Right kidney (tissue), 1 donor: Measurements from ENCODE around the gene DLEC1.
A peak's percentile ranks its signal among the peaks of the same experiment; 100 is the strongest.
"Not testable (repeated sequence)": the region's sequence is repeated elsewhere in the genome, so short reads cannot be mapped to it uniquely, and the experiment has no call there.

Experiments
- DNase-seq: peaks from one replicate; pipeline ENCODE4 v3.0.0-alpha.2; 2016

DLEC1 gene

DNA sequence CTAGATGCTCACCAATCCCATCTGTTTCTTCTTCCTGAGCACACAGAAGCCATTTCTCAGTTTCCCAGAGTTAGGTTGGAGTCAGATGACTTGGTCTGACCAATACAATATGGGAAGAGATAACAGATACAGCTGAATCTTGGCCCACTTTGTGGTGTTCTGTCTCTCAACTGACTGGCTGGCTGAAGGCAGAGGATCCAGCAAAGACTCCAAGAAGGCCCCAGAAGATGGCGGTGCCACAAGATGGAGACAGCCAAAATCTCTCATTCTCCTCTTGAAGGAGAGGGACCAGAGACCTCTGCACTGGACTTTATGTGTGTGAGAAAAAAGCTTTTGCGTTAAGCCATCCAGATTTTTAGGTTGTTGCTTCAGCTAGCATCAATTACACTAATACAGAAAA lies 118.1 kb downstream of the DLEC1 start:
- DNase-seq: no peak

DNA sequence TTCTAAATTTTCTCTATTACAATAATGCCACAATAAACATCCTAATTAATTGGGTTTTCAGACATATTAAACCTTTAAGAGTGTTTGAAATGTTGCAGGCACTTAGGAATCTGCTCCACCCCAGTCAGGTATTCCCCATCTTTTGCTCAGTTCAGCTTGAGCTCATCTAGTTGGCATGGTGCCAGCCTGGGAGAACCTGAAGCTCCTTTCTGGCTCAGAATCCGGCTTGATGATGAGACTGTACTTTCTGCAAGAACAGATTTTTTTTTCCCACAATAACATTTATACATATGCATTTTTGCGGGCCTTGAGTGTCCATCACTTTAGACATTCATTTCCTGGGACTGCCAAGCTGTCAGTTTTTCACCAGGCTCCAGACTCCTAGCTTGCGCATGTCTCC lies 118.6 kb downstream of the DLEC1 start:
- no peak for DNase-seq

DNA sequence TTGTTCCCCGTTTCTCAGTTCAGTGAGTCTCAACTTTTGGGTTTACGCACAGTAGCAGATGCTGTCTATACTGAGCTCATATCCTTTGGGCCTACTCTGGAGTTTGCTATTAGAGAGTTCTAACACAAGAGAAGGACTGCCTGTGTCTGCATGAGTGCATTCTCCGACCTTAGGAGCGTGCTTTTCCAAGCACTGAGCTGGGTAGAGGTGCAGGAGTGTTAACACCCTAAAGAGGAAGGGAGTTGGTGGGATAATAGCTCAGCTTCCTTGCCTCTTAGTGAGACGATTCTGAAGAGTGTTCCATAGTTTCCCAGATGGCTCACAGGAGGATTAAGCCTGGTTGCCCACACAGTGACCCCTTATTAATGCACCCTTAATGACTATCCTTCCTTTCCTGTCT lies 119.5 kb downstream of the DLEC1 start:
- DNase-seq: no peak

DNA sequence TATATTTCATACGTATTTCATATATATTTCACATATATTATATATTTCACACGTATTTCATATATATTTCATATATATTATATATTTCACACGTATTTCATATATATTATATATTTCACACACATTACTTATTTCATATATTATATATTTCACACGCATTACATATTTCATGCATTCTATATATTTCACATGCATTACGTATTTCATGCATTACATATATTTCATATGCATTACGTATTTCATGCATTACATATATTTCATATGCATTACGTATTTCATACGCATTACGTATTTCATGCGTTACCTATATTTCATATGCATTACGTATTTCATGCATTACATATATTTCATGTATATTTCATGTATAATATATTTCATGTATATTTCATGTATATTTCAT lies 121.7 kb downstream of the DLEC1 start:
- DNase-seq: not testable (repeated sequence)

DNA sequence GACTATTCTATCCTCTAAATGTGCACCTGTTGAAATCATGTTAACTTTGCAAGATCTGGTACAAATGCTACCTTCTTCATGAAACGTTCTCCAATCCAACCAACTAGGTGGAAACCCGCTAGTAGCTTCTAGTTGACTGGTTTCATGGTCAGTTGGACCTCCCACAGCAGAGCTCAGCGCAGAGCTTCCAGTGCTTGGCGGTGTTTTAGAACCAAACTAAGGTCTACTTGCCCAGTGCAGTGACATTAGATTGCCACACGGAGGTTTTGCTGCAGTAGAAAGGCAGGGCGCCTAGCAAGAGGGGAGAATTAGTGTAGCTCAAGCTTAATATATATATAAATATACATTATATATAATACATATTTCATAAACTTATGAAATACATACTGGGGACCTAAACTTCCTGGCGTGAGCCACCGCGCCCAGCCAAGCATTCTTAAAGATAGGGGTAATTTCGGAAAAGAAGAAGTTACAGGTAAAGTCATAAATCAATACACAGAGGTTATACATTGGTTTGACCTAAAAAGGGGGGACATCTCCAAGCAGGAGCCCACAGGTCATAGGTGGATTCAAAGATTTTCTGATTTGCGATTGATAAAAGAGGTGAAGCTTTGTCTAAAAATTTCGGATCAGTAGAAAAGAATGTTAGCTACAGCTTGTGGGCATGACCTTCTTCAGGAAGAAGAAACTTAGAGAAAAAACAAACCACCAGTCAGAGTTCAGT lies 124.3 kb downstream of the DLEC1 start:
- no peak for DNase-seq

DNA sequence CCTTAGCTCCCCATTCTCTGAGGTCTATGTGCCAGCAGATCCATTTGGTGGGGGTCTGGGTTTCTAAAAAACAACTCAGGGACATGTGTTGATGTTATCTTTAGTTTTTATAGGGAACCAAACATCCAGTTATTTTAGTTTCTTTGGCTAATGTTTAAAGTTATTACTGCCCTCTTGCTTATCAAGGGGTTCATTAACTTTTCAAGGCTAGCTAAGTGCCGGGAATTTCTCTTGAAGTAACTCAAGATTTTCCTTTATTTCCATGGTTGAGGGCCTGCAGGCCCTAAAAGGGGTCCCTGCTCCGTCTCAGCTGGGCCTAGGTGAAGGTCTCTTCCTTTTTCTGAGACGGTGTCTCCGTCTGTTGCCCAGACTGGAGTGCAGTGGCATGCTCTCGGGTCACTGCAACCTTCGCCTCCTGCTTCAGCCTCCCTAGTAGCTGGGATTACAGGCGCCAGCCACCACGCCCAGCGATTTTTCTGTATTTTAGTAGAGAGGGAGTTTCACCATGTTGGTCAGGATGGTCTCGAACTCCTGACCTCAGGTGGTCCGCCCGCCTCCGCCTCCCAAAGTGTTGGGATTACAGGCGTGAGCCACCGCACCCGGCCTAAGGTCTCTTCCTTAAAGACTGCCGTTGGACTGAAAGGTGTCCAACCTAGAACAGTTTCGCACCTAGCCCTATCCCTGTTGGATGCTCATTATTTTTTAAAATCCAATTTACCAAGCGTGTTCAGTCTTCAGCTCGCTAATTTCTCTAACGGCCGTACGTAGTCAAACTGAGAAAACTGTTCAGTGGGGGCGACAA lies 125.0 kb downstream of the DLEC1 start:
- peak; percentile 59 for DNase-seq

DNA sequence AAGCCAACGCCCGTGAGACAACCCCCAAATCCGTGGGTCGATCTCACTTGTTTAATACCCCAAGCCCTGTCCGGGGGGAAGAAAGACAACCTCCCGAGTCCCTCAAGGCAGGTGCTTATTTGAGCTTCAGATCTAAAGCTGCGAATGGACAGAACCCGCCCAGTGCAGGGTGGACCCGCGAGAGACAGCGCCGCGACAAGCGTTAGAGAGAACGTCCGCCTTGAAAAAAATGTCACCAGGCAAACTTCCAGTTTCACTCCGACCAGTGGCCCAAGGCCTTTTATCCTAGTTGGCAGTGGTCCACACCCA lies 125.6 kb downstream of the DLEC1 start:
- peak; percentile 93 for DNase-seq

DNA sequence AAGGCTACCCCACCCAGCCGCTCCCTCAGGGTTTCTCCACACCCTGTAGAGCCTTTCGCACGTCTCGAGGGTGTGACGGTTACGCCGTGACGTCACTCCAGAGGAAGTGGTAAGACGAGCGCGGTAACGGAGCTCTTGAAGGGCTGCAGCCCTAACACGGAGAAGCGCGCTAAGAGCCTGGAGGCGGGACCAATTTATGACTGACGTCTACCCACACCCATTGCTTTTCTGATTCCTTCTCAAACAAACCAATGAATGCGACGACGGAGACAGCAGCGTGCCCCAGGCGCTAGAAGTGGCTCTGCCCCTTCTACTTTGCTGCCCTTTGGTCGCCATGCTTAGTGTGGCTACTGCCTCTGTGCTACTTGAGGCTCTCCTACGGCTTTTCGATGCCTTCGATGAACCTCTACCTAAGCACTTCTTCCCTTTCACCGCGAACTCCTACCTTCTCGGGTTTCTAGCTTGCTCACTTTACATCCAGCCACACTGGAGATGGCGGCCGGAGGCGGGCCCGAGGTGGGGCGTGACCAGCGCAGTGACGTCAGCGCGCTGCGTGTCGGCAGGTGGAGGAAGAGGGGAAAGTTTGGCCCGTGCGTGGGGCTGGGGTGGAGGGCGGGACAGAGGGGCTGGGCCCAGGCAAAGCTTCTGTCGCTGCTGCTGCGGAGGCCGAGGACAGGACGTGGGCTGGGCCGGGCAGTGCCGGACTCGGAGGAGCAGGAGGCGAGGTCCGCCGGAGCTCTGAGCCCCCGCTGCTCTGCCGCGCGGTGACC lies 126.1 kb downstream of the DLEC1 start, which contains the start of gene OXSR1:
Gene OXSR1, plus strand, starts transcription at position 586 of the 770 bp plus-strand sequence. CDS start 340 bp downstream, outside the sequence.
- DNase-seq: peak; percentile 99

DNA sequence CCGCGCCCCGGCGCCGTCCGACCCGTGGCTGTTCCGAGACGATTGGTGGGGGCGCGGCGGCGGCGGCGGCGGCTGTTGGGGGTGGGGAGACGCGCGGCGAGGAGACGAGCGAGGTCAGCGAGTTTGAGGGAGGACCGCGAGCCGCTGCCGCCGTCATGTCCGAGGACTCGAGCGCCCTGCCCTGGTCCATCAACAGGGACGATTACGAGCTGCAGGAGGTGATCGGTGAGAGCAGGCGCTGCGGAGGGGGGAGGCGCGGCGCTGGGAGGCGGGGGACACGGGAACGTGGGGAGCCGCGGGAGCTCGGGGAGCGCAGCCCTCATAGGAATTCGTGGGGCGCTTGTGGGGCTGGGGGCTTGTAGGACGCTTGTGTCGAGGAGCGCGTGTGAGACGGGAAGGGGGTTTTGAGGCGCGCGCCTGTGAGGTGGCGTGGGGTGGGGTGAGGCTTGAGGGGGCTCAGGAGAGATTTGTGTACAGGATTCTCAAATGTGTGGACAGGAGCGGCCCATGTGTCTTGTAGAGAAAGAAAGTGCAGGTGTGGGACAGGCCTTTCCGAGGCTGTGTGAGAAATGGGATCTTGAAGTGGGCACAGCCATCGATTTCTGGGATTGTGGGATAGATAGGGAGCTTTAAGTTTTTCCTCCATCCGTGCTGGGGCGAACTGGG lies 126.8 kb downstream of the DLEC1 start:
- peak; percentile 60 for DNase-seq

DNA sequence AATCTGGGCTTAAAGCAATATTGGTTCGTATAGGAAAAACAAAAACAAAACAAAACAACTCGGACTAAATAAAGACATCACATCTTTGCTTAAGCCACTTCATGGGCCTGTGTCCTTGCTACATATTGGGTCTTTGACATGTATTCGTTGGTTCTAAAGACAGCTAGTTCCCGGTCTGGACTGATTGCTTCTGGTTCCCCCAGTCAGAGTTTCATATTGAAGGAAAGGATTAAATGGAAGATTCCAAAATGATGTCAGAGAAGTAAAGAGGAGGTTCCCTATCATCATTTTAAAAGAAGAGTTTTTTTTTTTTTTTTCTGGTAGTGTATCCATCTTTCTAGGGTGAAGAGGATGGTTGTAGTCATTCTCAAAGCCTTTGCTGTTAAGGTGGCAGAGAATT lies 128.6 kb downstream of the DLEC1 start:
- no peak for DNase-seq

DNA sequence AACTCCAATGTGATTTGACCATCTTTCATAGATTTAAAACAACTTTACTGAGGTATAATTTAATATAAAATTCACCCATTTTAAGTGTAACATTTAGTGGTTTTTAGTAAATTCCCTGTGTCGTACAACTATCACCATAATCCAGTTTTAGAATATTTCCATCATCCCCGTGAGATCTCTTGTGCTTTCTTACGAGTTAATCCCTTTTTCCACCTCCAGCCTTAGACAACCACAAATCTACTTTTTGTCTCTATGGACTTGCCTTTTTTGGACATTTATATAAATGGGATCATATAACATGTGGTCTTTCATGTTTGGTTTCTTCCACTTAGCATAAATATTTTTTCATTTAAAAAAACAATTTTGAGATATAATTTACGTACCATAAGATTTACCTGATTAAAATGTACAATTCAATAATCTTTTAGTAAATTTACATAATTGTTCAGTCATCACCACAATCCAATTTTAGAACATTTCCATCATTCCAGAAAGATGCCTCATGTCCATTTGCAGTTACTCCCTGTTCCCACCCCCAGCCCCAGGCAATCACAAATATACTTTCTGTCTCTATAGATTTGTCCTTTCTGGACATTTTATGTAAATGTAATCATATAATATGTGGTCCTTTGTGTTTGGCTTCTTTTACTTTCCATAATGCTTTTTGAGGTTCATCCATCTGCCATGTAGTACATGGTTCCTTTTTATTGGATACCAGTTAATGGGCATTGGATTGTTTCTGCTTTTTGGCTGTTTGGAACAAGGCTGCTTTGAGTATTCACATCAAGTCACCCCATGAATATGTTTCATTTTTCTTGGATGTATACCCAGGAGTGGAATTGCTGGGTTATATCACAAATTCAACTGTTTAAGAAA lies 129.4 kb downstream of the DLEC1 start:
- no peak for DNase-seq

DNA sequence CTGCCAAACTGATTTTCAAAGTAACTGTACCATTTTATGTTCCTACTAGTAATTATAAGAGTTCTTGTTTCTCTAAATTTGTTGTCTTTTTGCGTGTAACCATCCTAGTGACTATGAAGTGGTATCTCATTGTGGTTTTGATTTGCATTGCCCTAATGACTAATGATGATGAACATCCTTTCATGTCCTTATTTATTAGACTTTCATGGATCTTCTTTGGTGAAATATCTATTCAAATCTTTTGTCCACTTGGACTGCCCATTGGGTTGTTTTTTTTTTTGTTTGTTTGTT lies 130.0 kb downstream of the DLEC1 start:
- no peak for DNase-seq

DNA sequence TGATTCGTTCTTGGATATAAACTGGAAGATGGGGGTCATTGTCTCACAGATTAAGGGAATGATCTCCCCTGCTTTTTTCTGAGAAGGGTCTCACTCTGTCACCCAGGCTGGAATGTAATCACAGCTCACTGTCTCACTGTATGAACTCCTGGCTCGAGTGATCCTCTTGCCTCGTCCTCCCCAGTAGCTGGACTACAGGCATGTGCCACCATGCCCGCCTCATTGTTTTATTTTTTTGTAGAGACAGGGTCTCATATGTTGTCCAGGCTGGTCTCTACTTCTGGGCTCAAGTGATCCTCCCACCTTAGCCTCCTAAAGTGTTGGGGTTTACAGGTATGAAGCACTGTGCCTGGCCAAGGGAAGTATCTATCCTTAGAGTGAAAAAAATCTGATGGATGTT lies 131.7 kb downstream of the DLEC1 start:
- no peak for DNase-seq

DNA sequence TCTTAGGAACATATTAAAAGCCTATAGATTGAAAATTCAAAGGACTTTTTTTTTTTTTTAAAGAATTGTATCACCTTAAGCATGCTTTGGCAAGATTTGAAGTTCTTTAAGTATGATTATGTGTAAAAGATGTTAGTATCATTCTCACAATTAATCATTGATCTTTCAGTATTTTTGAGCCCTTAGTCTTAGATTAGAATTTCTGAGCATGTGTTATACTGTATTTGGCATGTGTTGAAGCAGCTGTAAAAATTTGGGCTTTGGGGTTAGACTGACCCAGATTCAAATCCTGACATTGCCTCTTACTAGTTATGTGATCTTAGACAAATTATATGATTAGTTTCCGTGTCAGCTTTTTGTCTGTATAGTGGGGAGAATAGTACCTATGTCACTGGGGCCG lies 132.6 kb downstream of the DLEC1 start:
- no peak for DNase-seq
